HUES48 (cell line): Measurements from ENCODE around the gene PPM1L.
A peak's percentile ranks its signal among the peaks of the same experiment; 100 is the strongest.

Experiments
- H3K27ac ChIP-seq: one replicate; pipeline ENCODE4 v1.7.0; 2013; ENCODE audit warnings: low read depth, low read length, inconsistent platforms
- H3K27me3 ChIP-seq: 2 replicates; pipeline ENCODE4 v1.6.1; 2013; ENCODE audit warnings: mild to moderate bottlenecking, low read length; ENCODE audit not compliant: control insufficient read depth, insufficient read depth
- H3K36me3 ChIP-seq: 2 replicates; pipeline ENCODE4 v1.6.1; 2013; ENCODE audit warnings: low read length; ENCODE audit not compliant: control insufficient read depth, insufficient read depth
- H3K4me1 ChIP-seq: 2 replicates; pipeline ENCODE4 v1.6.1; 2013; ENCODE audit warnings: mild to moderate bottlenecking, low read length; ENCODE audit not compliant: control insufficient read depth, insufficient read depth
- H3K4me3 ChIP-seq: 2 replicates; pipeline ENCODE4 v1.5.1; 2013; ENCODE audit warnings: mild to moderate bottlenecking, low read depth, low read length
- H3K9ac ChIP-seq: 2 replicates; pipeline ENCODE4 v1.6.1; 2013; ENCODE audit warnings: mild to moderate bottlenecking, low read depth, low read length, moderate library complexity
- H3K9me3 ChIP-seq: 2 replicates; pipeline ENCODE4 v1.6.1; 2013; ENCODE audit warnings: low read length; ENCODE audit not compliant: control insufficient read depth, insufficient read depth

PPM1L gene

DNA sequence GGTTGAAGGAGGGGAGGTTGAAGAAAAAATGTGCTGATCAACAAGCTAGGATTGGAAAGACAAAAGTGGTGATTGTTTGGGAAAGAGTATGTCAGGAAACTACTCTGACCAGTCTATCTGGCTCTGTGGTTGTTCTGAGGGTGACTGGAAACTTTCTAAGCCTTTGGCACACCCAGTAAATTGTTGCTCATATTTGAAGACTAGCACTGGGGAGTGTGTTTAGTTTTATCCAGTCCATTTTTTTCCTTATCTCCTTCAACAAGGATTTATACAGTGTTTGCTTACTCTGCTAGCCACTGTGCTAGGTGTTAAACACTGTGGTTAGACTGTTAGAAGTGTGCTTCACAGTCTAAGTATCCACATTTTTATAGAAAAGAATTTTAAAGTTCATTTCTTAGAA, 28.8 kb downstream of the PPM1L start:
- Histone ChIP-seq H3K9ac (0 out of 2 replicates have a peak overlapping the region, but pooled peaks have one; percentile 20), H3K36me3 (no peaks in the 10 kb centered on the region; the same call in 1 of the 2 replicates), H3K4me1 (peaks cover 14% of the 10 kb centered on the region), H3K27me3 (no peaks in the 10 kb centered on the region), H3K4me3 (no peak overlapping the region), H3K9me3 (peaks cover 3% of the 10 kb centered on the region; the same call in 1 of the 2 replicates), H3K27ac (peak overlapping the region; percentile 50)

DNA sequence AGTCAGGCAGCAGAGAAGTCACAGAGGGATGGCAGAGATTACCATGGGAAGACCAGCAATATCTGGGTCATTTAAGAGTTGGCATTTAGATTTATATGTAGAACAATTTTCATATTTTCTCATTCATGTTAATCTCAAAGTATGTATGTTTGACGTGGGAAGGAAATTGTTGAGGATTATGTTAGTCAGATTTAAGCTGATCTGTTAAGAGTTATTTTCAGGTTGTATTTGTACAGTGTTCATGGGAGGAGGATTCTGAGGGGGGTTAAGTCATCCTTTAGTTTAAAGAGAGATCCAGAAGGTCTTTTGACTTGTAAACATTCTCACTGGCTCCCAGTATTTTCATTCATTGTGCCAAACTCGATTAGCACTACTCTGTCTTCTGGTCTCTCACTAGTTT, 34.7 kb downstream of the PPM1L start:
- no peak overlapping the region for H3K9ac ChIP-seq
- peaks cover 3% of the 10 kb centered on the region; the same call in 1 of the 2 replicates for H3K9me3 ChIP-seq
- H3K36me3 ChIP-seq: no peaks in the 10 kb centered on the region; the same call in 1 of the 2 replicates
- no peak overlapping the region for H3K4me3 ChIP-seq
- H3K27me3 ChIP-seq: no peaks in the 10 kb centered on the region
- H3K4me1 ChIP-seq: peaks cover 17% of the 10 kb centered on the region; the same call in 1 of the 2 replicates
- no peak overlapping the region for H3K27ac ChIP-seq

DNA sequence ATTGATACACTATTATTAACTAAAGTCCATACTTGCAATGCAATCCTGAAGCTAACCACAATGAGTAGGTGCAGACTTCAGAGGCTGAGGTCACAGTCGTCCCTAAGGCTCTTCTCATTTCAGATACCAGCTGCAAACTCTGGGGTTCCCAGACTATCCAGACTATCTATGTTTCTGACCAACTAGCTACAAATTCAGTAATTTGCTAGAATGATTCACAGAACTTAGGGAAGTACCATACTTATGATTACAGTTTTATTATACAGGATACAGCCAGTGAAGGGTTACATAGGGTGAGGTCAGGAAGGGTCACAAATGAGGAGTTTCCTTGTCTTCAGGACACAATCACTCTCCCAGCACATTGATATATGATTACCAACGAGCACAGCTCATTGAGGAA, 36.5 kb downstream of the PPM1L start:
- no peak overlapping the region for H3K9ac ChIP-seq
- H3K4me1 ChIP-seq: peaks cover 26% of the 10 kb centered on the region; the same call in 1 of the 2 replicates
- H3K27ac ChIP-seq: no peak overlapping the region
- H3K9me3 ChIP-seq: no peaks in the 10 kb centered on the region
- no peaks in the 10 kb centered on the region for H3K36me3 ChIP-seq
- H3K4me3 ChIP-seq: no peak overlapping the region
- H3K27me3 ChIP-seq: no peaks in the 10 kb centered on the region

DNA sequence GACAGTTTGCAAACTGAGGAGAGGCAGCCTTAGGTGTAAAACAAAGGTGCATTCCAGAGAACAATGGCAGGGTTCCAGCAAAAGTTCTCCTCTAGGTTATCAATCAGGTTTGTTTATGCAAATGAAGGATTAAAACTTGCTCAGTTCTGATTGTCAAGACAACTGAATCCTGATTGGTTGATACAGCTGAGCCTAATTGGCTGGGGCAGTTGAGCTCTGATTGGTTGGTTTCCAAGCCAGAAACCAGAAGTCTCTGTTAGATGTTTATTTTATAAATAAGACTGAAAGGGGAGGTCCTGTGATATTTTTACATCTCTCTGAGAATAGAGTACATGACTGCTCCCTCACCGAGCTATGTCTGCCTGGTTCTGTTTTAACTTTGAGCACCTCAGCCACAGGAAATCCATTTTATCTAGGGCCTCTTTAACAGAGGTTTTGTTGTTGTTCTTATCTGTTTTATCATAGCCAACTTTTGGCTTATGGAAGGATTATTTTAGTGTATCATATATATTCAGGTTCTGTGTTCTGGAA, 37.8 kb downstream of the PPM1L start:
- Histone ChIP-seq H3K27ac (no peak overlapping the region), H3K36me3 (no peaks in the 10 kb centered on the region), H3K4me1 (peaks cover 26% of the 10 kb centered on the region; the same call in 1 of the 2 replicates), H3K9ac (no peak overlapping the region), H3K4me3 (no peak overlapping the region), H3K9me3 (no peaks in the 10 kb centered on the region), H3K27me3 (no peaks in the 10 kb centered on the region)

DNA sequence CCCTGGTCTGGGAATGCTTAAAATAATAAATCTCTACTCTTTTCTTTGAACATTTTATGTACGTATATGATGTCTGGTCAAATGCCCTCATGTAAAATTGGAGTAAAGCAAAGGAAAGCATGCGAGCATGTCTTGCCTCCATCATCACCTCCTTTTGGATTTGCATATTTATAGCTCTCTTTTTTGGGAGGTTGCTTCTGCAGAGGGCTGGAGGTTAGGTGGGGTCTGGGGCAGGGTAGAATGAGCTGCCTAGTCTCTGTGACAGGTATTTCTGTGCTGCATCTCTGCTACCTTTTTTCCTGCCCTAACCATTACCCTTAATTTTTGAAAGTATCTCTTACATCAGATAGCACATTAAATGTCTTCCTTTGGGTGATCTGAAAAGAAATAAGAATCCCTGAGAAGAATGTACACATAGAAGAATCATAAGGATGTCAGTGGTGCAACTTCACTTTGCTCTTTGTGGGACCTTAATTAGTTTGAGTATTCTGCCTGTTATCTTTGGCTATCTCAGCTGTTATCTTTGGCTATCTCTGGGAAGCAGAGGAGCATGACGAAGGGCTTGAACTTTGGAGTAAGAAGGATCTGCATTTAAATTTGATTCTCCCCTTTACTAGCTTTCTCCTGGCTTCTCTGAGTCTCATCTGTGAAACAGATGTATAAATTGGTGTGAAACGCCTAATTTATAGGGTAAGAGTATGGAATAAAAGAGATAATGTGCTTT, 40.2 kb downstream of the PPM1L start:
- no peaks in the 10 kb centered on the region for H3K9me3 ChIP-seq
- no peaks in the 10 kb centered on the region for H3K27me3 ChIP-seq
- no peak overlapping the region for H3K27ac ChIP-seq
- no peaks in the 10 kb centered on the region for H3K36me3 ChIP-seq
- H3K4me1 ChIP-seq: peaks cover 15% of the 10 kb centered on the region; the same call in 1 of the 2 replicates
- no peak overlapping the region for H3K4me3 ChIP-seq
- H3K9ac ChIP-seq: no peak overlapping the region

DNA sequence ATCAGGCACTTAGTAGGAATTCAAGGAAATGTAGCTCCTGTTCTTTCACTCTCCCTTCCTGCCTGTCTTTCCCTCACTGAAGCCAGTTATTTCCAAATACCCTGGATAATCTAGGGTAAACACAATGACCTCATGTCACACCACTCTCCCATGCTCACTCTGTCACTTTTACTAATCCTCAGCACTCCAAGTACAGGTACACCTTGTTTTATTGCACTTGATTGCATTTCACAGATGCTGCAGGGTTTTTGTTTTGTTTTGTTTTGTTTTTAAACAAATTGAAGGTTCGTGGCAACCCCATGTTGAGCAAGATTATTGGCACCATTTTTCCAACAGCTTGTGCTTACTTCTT, 40.8 kb downstream of the PPM1L start:
- peaks cover 15% of the 10 kb centered on the region; the same call in 1 of the 2 replicates for H3K4me1 ChIP-seq
- no peaks in the 10 kb centered on the region for H3K27me3 ChIP-seq
- no peak overlapping the region for H3K9ac ChIP-seq
- H3K36me3 ChIP-seq: no peaks in the 10 kb centered on the region
- H3K9me3 ChIP-seq: no peaks in the 10 kb centered on the region
- H3K4me3 ChIP-seq: no peak overlapping the region
- H3K27ac ChIP-seq: no peak overlapping the region

DNA sequence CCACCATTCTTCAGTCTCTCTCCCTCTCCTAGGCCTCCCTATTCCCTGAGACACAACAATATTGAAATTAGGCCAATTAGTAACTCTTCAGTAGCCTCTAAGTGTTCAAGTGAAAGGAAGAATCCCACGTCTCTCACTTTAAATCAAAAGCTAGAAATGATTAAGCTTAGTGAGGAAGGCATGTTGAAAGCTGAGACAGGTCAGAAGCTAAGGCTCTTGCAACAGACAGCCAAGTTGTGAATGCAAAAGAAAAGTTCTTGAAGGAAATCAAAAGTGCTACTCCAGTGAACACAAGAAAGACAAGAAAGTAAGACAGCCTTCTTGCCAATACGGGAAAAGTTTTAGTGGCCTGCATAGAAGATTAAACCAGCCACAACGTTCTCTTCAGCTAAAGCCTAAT, 41.3 kb downstream of the PPM1L start:
- H3K9me3 ChIP-seq: no peaks in the 10 kb centered on the region
- H3K36me3 ChIP-seq: no peaks in the 10 kb centered on the region
- H3K9ac ChIP-seq: no peak overlapping the region
- peaks cover 15% of the 10 kb centered on the region; the same call in 1 of the 2 replicates for H3K4me1 ChIP-seq
- H3K27ac ChIP-seq: no peak overlapping the region
- no peaks in the 10 kb centered on the region for H3K27me3 ChIP-seq
- no peak overlapping the region for H3K4me3 ChIP-seq

DNA sequence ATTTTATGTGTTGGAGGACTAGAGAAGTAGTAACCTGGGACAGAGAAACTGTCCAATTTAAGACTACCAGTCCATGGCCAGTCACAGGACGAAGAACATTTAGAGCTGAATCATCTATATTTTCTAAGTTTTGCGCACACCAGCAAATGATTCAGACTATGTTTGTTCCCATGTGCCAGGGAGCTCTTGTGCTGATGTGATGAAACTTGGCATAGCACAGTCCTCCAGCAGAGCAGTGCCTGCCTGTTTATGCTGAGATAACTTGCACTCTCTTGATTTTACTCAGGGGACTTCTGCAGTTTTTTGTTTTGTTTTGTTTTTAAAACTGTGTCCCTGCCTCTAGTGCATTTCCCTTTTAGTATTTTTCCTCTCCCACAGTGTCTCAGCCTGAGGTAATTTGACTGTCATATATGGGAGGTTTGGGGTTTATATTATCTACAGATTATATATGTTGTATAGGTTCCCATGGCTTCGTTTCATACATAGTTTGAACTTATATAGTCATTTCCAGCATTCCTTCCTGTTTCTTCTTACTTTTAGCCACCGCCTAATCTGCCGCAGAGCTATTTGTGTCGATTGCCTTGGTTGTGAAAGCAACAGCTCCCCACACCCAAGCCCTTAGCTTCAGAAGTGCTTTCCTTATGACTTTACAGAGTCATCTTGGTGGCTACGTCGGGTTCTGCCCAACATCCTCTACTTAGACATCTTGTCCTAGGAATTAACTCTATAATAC, 45.5 kb downstream of the PPM1L start:
- Histone ChIP-seq H3K9me3 (no peaks in the 10 kb centered on the region), H3K4me3 (no peak overlapping the region), H3K27ac (no peak overlapping the region), H3K4me1 (0 out of 2 replicates have a peak, but pooled peaks cover 6% of the 10 kb centered on the region), H3K36me3 (no peaks in the 10 kb centered on the region), H3K9ac (no peak overlapping the region), H3K27me3 (no peaks in the 10 kb centered on the region)

DNA sequence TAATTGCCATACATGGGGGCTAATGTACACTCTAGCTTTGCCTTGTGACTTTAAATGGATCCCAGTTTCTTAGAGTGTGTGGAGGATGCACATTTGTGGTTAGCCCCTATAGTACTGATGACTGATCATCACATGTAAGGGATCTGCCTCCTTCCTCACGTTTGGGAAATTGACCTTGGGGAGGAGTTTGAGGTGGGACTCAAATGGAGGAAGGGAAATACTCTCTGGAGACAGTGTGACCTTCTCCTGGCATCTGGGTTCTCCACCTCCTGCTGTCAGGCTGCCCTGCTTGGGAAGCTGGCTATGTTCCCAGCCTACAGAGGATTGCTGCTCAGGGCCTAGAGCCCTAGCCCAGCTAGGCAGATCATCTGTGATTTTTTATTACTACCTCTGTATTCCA, 48.7 kb downstream of the PPM1L start:
- H3K27ac ChIP-seq: no peak overlapping the region
- H3K9ac ChIP-seq: no peak overlapping the region
- no peaks in the 10 kb centered on the region for H3K9me3 ChIP-seq
- no peak overlapping the region for H3K4me3 ChIP-seq
- no peaks in the 10 kb centered on the region for H3K27me3 ChIP-seq
- 0 out of 2 replicates have a peak, but pooled peaks cover 5% of the 10 kb centered on the region for H3K4me1 ChIP-seq
- no peaks in the 10 kb centered on the region for H3K36me3 ChIP-seq

DNA sequence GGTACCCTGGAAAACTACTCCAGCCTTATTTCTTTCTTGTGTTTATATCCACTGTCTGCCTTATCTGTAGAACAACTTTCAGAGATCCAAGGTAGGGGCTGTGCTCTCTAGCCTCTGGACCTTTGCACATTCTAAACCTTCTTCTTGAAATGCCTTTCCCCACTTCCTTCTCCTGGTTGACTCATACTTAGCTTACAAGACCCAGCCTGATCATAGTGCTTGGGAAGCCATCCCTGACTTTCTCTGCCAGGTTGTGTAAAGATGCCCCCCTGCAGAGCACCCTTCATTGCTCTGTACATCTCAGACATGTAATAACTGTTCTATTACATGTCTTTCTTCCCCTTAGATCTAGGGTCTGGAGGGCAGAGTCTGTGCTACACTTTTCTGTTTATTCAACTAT, 50.1 kb downstream of the PPM1L start:
- no peaks in the 10 kb centered on the region for H3K9me3 ChIP-seq
- H3K27ac ChIP-seq: no peak overlapping the region
- H3K4me1 ChIP-seq: 0 out of 2 replicates have a peak, but pooled peaks cover 5% of the 10 kb centered on the region
- no peak overlapping the region for H3K4me3 ChIP-seq
- no peaks in the 10 kb centered on the region for H3K36me3 ChIP-seq
- no peaks in the 10 kb centered on the region for H3K27me3 ChIP-seq
- no peak overlapping the region for H3K9ac ChIP-seq

DNA sequence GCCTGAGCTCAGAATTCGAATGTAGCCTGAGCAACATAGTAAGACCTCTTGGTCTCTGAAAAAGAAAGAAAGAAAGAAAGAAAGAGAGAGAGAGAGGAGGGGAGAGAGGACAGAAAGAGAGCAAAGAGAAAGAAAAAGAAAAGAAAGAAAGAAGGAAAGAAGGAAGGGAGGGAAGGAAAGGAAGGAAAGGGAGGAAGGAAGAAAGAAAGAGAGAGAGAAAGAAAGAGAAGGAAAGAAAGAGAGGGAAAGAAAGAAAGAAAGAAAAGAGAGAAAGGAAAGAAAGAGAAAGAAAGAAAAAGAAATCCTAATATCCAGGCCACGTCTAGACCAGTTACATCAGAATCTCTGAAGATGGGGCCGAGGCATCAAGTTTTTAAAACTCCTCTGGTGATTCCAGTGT, 50.7 kb downstream of the PPM1L start:
- Histone ChIP-seq H3K36me3 (no peaks in the 10 kb centered on the region), H3K27ac (no peak overlapping the region), H3K9ac (no peak overlapping the region), H3K9me3 (no peaks in the 10 kb centered on the region), H3K4me1 (0 out of 2 replicates have a peak, but pooled peaks cover 5% of the 10 kb centered on the region), H3K4me3 (no peak overlapping the region), H3K27me3 (no peaks in the 10 kb centered on the region)
